Ovary (tissue), 3 donors: ENCODE results near the gene KLK15.

ENCODE experiments used
- EP300 ChIP-seq: sonication (generic); formaldehyde crosslinking; IDR thresholded peaks from one replicate; pipeline ENCODE4 v1.6.1; 2017; ENCODE audit warnings: antibody characterized with exemption
- POLR2A ChIP-seq: fragments of 450-650 bp; IDR thresholded peaks from one replicate; pipeline ENCODE4 v1.6.1; 2017; ENCODE audit warnings: antibody characterized with exemption, mild to moderate bottlenecking, moderate library complexity
- TF ChIP-seq, protein P1 (sequence below), 3 donors: fragments of 450-650 bp in 2 of 3; fragments of 200-600 bp in 1 of 3; IDR thresholded peaks; one replicate each; pipeline versions ENCODE4 v1.5.1 to v1.8.0; 2016 to 2022; ENCODE audit warnings: antibody characterized with exemption in 3 of 3, mild to moderate bottlenecking in 1 of 3
- donor health status: DM: no; HTN: no; CAD: no.

DNA sequence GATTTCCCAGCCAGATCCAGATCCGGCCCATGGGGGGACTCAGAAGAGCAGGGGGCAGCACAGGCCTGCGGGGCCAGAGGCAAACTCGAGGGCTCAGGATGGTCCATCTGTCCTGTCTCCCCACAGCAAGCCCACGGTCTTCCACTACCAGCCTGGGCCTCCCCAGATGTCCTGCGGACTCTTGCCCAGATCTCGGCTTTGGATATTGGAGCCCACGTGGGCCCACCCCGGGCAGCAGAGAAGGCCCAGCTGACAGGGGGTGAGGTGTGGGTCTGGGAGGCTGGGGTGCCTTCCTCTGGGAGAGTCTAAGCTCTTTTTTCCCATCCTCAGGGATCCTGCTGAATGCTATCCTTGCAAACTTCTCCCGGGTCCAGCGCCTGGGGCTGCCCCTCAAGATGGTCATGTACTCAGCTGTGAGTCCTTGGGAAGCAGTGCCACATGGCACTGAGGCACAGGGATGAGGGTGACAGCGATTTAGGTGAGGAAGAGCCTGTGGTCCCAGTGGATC lies 39.8 kb downstream of the KLK15 start:
- TF ChIP-seq, protein P1, sequence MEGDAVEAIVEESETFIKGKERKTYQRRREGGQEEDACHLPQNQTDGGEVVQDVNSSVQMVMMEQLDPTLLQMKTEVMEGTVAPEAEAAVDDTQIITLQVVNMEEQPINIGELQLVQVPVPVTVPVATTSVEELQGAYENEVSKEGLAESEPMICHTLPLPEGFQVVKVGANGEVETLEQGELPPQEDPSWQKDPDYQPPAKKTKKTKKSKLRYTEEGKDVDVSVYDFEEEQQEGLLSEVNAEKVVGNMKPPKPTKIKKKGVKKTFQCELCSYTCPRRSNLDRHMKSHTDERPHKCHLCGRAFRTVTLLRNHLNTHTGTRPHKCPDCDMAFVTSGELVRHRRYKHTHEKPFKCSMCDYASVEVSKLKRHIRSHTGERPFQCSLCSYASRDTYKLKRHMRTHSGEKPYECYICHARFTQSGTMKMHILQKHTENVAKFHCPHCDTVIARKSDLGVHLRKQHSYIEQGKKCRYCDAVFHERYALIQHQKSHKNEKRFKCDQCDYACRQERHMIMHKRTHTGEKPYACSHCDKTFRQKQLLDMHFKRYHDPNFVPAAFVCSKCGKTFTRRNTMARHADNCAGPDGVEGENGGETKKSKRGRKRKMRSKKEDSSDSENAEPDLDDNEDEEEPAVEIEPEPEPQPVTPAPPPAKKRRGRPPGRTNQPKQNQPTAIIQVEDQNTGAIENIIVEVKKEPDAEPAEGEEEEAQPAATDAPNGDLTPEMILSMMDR (IDR thresholded peaks at IDR 0.05) = no peak
- TF ChIP-seq POLR2A (no peak), EP300 (no peak)
